Measurements from ENCODE around the gene CCR6. TPM values are rescaled to one million over a fixed set of nuclear protein-coding genes. Genes with fewer than 3 reads are reported as not detected.

The CCR6 gene
- polyA plus RNA-seq, 2 of the 4 experiments (the other 2 are of a cell fraction) = 0.01 TPM; not detected in 1

DNA sequence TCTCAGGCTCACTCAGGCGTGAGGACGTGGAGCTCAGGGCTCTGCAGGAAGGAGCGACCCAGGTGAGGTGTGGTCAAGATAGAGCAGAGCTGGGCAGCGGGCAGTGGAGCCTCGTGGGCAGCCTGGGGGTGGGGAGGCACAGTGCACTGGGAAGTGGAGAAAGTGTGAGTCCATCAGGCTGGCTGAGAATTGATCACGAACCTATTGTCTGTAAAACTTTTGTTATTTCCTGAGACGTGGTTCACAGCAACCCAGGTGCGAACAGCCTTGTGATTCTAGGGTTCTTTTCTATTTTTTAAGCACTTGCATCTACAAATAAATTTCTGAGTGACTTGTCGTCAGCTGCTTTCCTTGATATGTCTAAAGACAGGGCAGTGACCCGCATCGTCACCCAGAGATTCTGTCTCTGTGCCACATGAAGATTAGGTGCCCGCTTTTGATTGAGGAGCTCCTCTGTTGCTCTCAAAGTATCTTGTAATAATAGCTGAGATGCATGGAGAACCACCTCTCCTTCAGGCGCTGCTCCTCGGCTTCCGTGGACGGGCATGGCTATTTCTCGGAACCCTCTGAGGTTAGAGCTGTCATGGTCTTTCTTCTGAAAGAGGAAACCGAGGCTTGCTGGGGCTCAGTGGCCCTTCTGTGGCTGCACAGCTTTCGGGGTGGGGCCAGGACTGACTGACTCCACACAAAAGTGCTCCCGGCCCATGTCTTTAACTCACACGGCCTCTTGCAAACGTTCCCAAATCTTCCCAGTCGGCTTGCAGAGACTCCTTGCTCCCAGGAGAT lies 662 bp upstream of the CCR6 start:
- Histone ChIP-seq H3K4me1 (no peaks in the 10 kb centered on the region), H3K27ac (no peak overlapping the region), H3K9me3 (no peaks in the 10 kb centered on the region), H3K4me2 (no peak overlapping the region), H3K4me3 (no peak overlapping the region)
- CTCF ChIA-PET = interaction anchor here (1.4 kb wide), 1 partner anchor 20 kb away, joined by 6 read pairs; no protein-coding TSS in a partner anchor
- ATAC-seq (no peak), FAIRE-seq (no peak), DNase-seq (ENCODE audit: low read depth in 1 of 2, low spot score in 1 of 2) (no peak)
- TF ChIP-seq CBX8 (IDR thresholded peaks at IDR 0.05) (no peak), PBX3 (IDR thresholded peaks at IDR 0.05) (no peak), RCOR1 (IDR thresholded peaks at IDR 0.05; ENCODE audit: low read depth, low read length) (no peak), ZSCAN20 (CRISPR knock-in tag; IDR thresholded peaks at IDR 0.05) (no peak), TFCP2L1 (CRISPR knock-in tag; IDR thresholded peaks at IDR 0.05) (no peak), NFE2L2 (conservative IDR thresholded peaks at IDR 0.05; ENCODE audit: low read length) (no peak), ELK1 (IDR thresholded peaks at IDR 0.05; ENCODE audit: low read depth, low read length) (no peak), PHF8 (IDR thresholded peaks at IDR 0.05; ENCODE audit: borderline replicate concordance, low read depth) (no peak), ZC3H11A (IDR thresholded peaks at IDR 0.05) (no peak), ZFP36 (IDR thresholded peaks at IDR 0.05; ENCODE audit: borderline replicate concordance, partially characterized antibody) (no peak), ZNF302 (CRISPR knock-in tag; IDR thresholded peaks at IDR 0.05) (no peak), KDM1A (IDR thresholded peaks at IDR 0.05; ENCODE audit: low read depth) (no peak), CHD4 (IDR thresholded peaks at IDR 0.05; ENCODE audit: borderline replicate concordance) (no peak), TP53 (CRISPR knock-in tag; IDR thresholded peaks at IDR 0.05) (no peak), MAZ (IDR thresholded peaks at IDR 0.05; ENCODE audit: borderline replicate concordance, low read depth, low read length) (no peak), JUNB (IDR thresholded peaks at IDR 0.05) (no peak), MAX (IDR thresholded peaks at IDR 0.05) (no peak)
- TF ChIP-seq, protein P1, sequence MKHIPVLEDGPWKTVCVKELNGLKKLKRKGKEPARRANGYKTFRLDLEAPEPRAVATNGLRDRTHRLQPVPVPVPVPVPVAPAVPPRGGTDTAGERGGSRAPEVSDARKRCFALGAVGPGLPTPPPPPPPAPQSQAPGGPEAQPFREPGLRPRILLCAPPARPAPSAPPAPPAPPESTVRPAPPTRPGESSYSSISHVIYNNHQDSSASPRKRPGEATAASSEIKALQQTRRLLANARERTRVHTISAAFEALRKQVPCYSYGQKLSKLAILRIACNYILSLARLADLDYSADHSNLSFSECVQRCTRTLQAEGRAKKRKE (CRISPR knock-in tag; IDR thresholded peaks at IDR 0.05; ENCODE audit: low read depth) = no peak
- TF ChIP-seq, protein P2, sequence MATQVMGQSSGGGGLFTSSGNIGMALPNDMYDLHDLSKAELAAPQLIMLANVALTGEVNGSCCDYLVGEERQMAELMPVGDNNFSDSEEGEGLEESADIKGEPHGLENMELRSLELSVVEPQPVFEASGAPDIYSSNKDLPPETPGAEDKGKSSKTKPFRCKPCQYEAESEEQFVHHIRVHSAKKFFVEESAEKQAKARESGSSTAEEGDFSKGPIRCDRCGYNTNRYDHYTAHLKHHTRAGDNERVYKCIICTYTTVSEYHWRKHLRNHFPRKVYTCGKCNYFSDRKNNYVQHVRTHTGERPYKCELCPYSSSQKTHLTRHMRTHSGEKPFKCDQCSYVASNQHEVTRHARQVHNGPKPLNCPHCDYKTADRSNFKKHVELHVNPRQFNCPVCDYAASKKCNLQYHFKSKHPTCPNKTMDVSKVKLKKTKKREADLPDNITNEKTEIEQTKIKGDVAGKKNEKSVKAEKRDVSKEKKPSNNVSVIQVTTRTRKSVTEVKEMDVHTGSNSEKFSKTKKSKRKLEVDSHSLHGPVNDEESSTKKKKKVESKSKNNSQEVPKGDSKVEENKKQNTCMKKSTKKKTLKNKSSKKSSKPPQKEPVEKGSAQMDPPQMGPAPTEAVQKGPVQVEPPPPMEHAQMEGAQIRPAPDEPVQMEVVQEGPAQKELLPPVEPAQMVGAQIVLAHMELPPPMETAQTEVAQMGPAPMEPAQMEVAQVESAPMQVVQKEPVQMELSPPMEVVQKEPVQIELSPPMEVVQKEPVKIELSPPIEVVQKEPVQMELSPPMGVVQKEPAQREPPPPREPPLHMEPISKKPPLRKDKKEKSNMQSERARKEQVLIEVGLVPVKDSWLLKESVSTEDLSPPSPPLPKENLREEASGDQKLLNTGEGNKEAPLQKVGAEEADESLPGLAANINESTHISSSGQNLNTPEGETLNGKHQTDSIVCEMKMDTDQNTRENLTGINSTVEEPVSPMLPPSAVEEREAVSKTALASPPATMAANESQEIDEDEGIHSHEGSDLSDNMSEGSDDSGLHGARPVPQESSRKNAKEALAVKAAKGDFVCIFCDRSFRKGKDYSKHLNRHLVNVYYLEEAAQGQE (IDR thresholded peaks at IDR 0.05) = no peak
- TF ChIP-seq, protein P3, sequence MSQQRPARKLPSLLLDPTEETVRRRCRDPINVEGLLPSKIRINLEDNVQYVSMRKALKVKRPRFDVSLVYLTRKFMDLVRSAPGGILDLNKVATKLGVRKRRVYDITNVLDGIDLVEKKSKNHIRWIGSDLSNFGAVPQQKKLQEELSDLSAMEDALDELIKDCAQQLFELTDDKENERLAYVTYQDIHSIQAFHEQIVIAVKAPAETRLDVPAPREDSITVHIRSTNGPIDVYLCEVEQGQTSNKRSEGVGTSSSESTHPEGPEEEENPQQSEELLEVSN (IDR thresholded peaks at IDR 0.05; ENCODE audit: borderline replicate concordance, low read depth) = no peak
- POLR2A ChIA-PET = no interaction called here
- WGBS (ENCODE audit: missing lambda C conversion rate) = 60% methylated on average over 17 of the region's 23 CpGs
